Medulla oblongata (tissue), 1 donor: ENCODE data around the gene TRAF3IP1.
A peak's percentile ranks its signal among the peaks of the same experiment; 100 is the strongest.
"Not testable (repeated sequence)": the region's sequence is repeated elsewhere in the genome, so short reads cannot be mapped to it uniquely, and the experiment has no call there.

ENCODE experiments used
- DNase-seq: peaks from one replicate; pipeline ENCODE4 v3.0.0-alpha.2; 2015; ENCODE audit errors: extremely low spot score

The TRAF3IP1 gene

GRCh38 chr2:238339814-238340213 lies 19.5 kb downstream of the TRAF3IP1 start:
- peak; percentile 16 for DNase-seq

- DNase-seq: no peak
These were observed 21.2 kb downstream of the TRAF3IP1 start for GRCh38 chr2:238341536-238341935.

GRCh38 chr2:238344035-238344434 lies 23.7 kb downstream of the TRAF3IP1 start:
- no peak for DNase-seq

GRCh38 chr2:238344517-238344916 lies 24.2 kb downstream of the TRAF3IP1 start:
- DNase-seq: no peak

- DNase-seq: no peak
These were observed 25.1 kb downstream of the TRAF3IP1 start for GRCh38 chr2:238345297-238345968.

GRCh38 chr2:238346544-238346943 lies 26.2 kb downstream of the TRAF3IP1 start:
- DNase-seq: no peak

- no peak for DNase-seq
These were observed 30.0 kb downstream of the TRAF3IP1 start for GRCh38 chr2:238350150-238350897.

GRCh38 chr2:238351315-238351714 lies 31.0 kb downstream of the TRAF3IP1 start:
- no peak for DNase-seq

- no peak for DNase-seq
These were observed 32.0 kb downstream of the TRAF3IP1 start for GRCh38 chr2:238352361-238352760.

GRCh38 chr2:238358769-238359168 lies 38.5 kb downstream of the TRAF3IP1 start:
- DNase-seq: no peak

- no peak for DNase-seq
These were observed 39.1 kb downstream of the TRAF3IP1 start for GRCh38 chr2:238359403-238359802.

- no peak for DNase-seq
These were observed 41.6 kb downstream of the TRAF3IP1 start for GRCh38 chr2:238361877-238362276.

- DNase-seq: no peak
These were observed 42.3 kb downstream of the TRAF3IP1 start for GRCh38 chr2:238362626-238363025.

GRCh38 chr2:238369591-238370040 lies 49.3 kb downstream of the TRAF3IP1 start:
- peak; percentile 19 for DNase-seq

GRCh38 chr2:238370094-238370822 lies 49.9 kb downstream of the TRAF3IP1 start:
- no peak for DNase-seq

- DNase-seq: peak; percentile 75
These were observed 50.6 kb downstream of the TRAF3IP1 start for GRCh38 chr2:238370823-238371372.

- not testable (repeated sequence) for DNase-seq
These were observed 52.0 kb downstream of the TRAF3IP1 start for GRCh38 chr2:238372277-238372676.

- no peak for DNase-seq
These were observed 56.6 kb downstream of the TRAF3IP1 start for GRCh38 chr2:238376884-238377391.

GRCh38 chr2:238378230-238379095 lies 58.1 kb downstream of the TRAF3IP1 start:
- DNase-seq: no peak

- DNase-seq: no peak
These were observed 58.9 kb downstream of the TRAF3IP1 start for GRCh38 chr2:238379096-238379810.
